ENCODE measurements around the gene PLD5. TPM values are rescaled to one million over a fixed set of nuclear protein-coding genes. Genes with fewer than 3 reads are reported as not detected.
"Not testable (repeated sequence)": the region's sequence is repeated elsewhere in the genome, so short reads cannot be mapped to it uniquely, and the experiment has no call there.

Gene PLD5
- total and polyA plus RNA-seq, 2 donors (not counting 3 experiments of a cell fraction or from before 2014, with no cell fraction given) = not detected

DNA sequence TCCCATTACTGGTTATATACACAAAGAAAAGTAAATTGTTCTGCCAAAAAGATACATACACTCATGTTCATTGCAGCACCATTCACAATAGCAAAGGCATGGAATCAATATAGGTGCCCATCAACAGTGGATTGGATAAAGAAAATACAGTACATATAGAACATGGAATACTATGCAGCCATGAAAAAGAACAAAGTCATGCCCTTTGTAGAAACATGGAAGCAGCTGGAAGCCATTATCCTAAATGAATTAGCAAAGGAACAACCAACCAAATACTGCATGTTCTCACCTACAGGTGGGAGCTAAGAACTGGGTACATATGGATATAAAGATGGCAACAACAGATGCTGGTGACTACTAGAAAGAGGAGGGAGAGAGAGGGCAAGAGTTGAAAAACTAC is 132.6 kb downstream of the PLD5 start:
- Histone ChIP-seq H4K20me1 (replicated peaks; ENCODE audit: control insufficient read depth, extremely low read depth, insufficient read depth, low read length) (no peaks in the 10 kb centered on the region), H2AFZ (ENCODE audit: low read depth, low read length) (no peak overlapping the region), H3K36me3 (ENCODE audit: control insufficient read depth in 2 of 2, extremely low read depth in 1 of 2, insufficient read depth in 2 of 2, low read length in 2 of 2) (no peaks in the 10 kb centered on the region), H3K27ac (ENCODE audit: insufficient read depth, low read depth, low read length) (no peak overlapping the region), H3K9me1 (replicated peaks; ENCODE audit: control insufficient read depth, extremely low read depth, insufficient read depth, low read length) (no peaks in the 10 kb centered on the region), H3K4me3 (replicated peaks in 1 of 3; ENCODE audit: insufficient read depth in 1 of 3, low read depth in 1 of 3, low read length in 3 of 3) (no peak overlapping the region), H3K27me3 (ENCODE audit: control insufficient read depth in 2 of 2, insufficient read depth in 2 of 2, low read length in 2 of 2) (no peaks in the 10 kb centered on the region), H3K4me1 (ENCODE audit: control insufficient read depth, extremely low read depth, insufficient read depth, low read length) (no peaks in the 10 kb centered on the region), H3K79me2 (ENCODE audit: control insufficient read depth, insufficient read depth, low read length) (no peaks in the 10 kb centered on the region), H3K9me3 (replicated peaks; ENCODE audit: control insufficient read depth, insufficient read depth, low read length) (peaks cover 7% of the 10 kb centered on the region), H3K9ac (replicated peaks; ENCODE audit: extremely low read depth, insufficient read depth, low read length) (no peak overlapping the region), H3K4me2 (ENCODE audit: insufficient read depth, low read length) (no peak overlapping the region)
- intact Hi-C loops (cut with micrococcal nuclease) = no loop called here
- no peak for FAIRE-seq
- no peak for TF ChIP-seq POLR2AphosphoS5 (IDR thresholded peaks at IDR 0.05; ENCODE audit: insufficient read depth, low read depth, low read length)
- TF ChIP-seq JUN (IDR thresholded peaks at IDR 0.05; ENCODE audit: borderline replicate concordance, insufficient read depth, insufficient read length, low read depth) = no peak
- TF ChIP-seq MYC (IDR thresholded peaks at IDR 0.05; ENCODE audit: low read depth, low read length) = no peak
- TF ChIP-seq, protein P1, sequence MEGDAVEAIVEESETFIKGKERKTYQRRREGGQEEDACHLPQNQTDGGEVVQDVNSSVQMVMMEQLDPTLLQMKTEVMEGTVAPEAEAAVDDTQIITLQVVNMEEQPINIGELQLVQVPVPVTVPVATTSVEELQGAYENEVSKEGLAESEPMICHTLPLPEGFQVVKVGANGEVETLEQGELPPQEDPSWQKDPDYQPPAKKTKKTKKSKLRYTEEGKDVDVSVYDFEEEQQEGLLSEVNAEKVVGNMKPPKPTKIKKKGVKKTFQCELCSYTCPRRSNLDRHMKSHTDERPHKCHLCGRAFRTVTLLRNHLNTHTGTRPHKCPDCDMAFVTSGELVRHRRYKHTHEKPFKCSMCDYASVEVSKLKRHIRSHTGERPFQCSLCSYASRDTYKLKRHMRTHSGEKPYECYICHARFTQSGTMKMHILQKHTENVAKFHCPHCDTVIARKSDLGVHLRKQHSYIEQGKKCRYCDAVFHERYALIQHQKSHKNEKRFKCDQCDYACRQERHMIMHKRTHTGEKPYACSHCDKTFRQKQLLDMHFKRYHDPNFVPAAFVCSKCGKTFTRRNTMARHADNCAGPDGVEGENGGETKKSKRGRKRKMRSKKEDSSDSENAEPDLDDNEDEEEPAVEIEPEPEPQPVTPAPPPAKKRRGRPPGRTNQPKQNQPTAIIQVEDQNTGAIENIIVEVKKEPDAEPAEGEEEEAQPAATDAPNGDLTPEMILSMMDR (IDR thresholded peaks at IDR 0.05; ENCODE audit: extremely low read depth in 1 of 2, insufficient read depth in 1 of 2, low read depth in 1 of 2, low read length in 2 of 2) = no peak
- no peak for TF ChIP-seq POLR2A (IDR thresholded peaks at IDR 0.05; ENCODE audit: low read depth, low read length)
- TF ChIP-seq GATA2 (IDR thresholded peaks at IDR 0.05; ENCODE audit: insufficient read depth, insufficient read length, low read depth, low read length) = no peak
- TF ChIP-seq EZH2 (IDR thresholded peaks at IDR 0.05; ENCODE audit: borderline replicate concordance, low read depth, low read length, severe bottlenecking) = no peak
- TF ChIP-seq FOS (IDR thresholded peaks at IDR 0.05; ENCODE audit: borderline replicate concordance, insufficient read depth, low read length) = no peak
- TF ChIP-seq, protein P2, sequence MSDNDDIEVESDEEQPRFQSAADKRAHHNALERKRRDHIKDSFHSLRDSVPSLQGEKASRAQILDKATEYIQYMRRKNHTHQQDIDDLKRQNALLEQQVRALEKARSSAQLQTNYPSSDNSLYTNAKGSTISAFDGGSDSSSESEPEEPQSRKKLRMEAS (IDR thresholded peaks at IDR 0.05; ENCODE audit: insufficient read depth, insufficient read length) = no peak
- dilution Hi-C loops (cut with MboI; ENCODE audit: extremely low pct_ligation_motif_present, low sequenced_read_pairs) = no loop called here
- no TSS peak for BruUV-seq (replicated peaks)
- DNase-seq (ENCODE audit: low read depth, low spot score) = no peak
- CTCF ChIA-PET = no interaction called here
- POLR2A ChIA-PET = no interaction called here

DNA sequence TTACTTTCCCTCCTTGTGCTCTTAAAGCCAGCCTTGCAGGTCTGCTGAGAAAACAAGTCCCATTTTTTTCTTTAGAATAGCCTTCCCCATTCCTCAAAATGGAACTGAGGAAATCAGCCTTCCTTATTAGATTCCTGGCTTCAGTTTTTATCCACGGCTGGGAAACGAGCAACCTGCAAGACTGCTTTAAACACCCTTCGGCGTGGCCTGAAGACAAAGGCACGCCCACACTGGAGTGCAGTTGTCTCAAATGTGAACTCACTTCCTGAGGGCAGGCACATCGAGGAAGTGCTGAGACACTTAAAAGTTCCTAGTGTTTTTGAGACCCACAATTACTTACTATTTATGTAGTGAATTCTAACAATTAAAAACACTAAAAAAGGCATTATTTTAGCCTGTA is 148.4 kb downstream of the PLD5 start:
- H3K9ac ChIP-seq (replicated peaks; ENCODE audit: extremely low read depth, insufficient read depth, low read length); H3K4me3 ChIP-seq (replicated peaks in 1 of 3; ENCODE audit: insufficient read depth in 1 of 3, low read depth in 1 of 3, low read length in 3 of 3); dilution Hi-C loops (cut with MboI; ENCODE audit: extremely low pct_ligation_motif_present, low sequenced_read_pairs); POLR2A ChIA-PET; BruUV-seq (replicated peaks); CTCF ChIA-PET; H3K4me2 ChIP-seq (ENCODE audit: insufficient read depth, low read length); H3K4me1 ChIP-seq (ENCODE audit: control insufficient read depth, extremely low read depth, insufficient read depth, low read length); H3K79me2 ChIP-seq (ENCODE audit: control insufficient read depth, insufficient read depth, low read length); DNase-seq (ENCODE audit: low read depth, low spot score); intact Hi-C loops (cut with micrococcal nuclease); H3K27ac ChIP-seq (ENCODE audit: insufficient read depth, low read depth, low read length); FAIRE-seq; H3K9me1 ChIP-seq (replicated peaks; ENCODE audit: control insufficient read depth, extremely low read depth, insufficient read depth, low read length); H2AFZ ChIP-seq (ENCODE audit: low read depth, low read length); H3K36me3 ChIP-seq (ENCODE audit: control insufficient read depth in 2 of 2, extremely low read depth in 1 of 2, insufficient read depth in 2 of 2, low read length in 2 of 2); H4K20me1 ChIP-seq (replicated peaks; ENCODE audit: control insufficient read depth, extremely low read depth, insufficient read depth, low read length); H3K27me3 ChIP-seq (ENCODE audit: control insufficient read depth in 2 of 2, insufficient read depth in 2 of 2, low read length in 2 of 2); H3K9me3 ChIP-seq (replicated peaks; ENCODE audit: control insufficient read depth, insufficient read depth, low read length): not testable (repeated sequence)

DNA sequence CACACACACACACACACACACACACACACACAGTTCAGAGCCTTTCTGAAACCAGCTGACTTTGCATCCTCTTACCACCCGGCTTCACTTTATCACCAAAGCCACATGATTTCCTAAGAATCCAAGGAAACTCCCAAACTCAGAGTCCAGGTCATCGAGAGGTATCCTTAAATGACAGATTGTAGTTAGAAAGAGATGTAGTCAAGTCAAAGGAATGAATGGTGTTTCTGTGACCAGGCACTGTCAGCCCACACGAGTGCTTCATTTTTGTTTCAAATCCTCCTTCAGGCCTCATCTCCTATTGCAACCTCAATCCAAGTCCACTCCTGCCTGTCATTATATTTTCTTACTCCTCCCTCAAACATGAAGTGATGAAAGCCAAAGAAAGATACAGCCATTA is 174.1 kb downstream of the PLD5 start:
- H3K9ac ChIP-seq (replicated peaks; ENCODE audit: extremely low read depth, insufficient read depth, low read length); POLR2A ChIA-PET; FAIRE-seq; intact Hi-C loops (cut with micrococcal nuclease); H4K20me1 ChIP-seq (replicated peaks; ENCODE audit: control insufficient read depth, extremely low read depth, insufficient read depth, low read length); H3K36me3 ChIP-seq (ENCODE audit: control insufficient read depth in 2 of 2, extremely low read depth in 1 of 2, insufficient read depth in 2 of 2, low read length in 2 of 2); H2AFZ ChIP-seq (ENCODE audit: low read depth, low read length); H3K79me2 ChIP-seq (ENCODE audit: control insufficient read depth, insufficient read depth, low read length); H3K9me1 ChIP-seq (replicated peaks; ENCODE audit: control insufficient read depth, extremely low read depth, insufficient read depth, low read length); H3K27me3 ChIP-seq (ENCODE audit: control insufficient read depth in 2 of 2, insufficient read depth in 2 of 2, low read length in 2 of 2); H3K4me3 ChIP-seq (replicated peaks in 1 of 3; ENCODE audit: insufficient read depth in 1 of 3, low read depth in 1 of 3, low read length in 3 of 3); H3K27ac ChIP-seq (ENCODE audit: insufficient read depth, low read depth, low read length); DNase-seq (ENCODE audit: low read depth, low spot score); dilution Hi-C loops (cut with MboI; ENCODE audit: extremely low pct_ligation_motif_present, low sequenced_read_pairs); H3K9me3 ChIP-seq (replicated peaks; ENCODE audit: control insufficient read depth, insufficient read depth, low read length); H3K4me2 ChIP-seq (ENCODE audit: insufficient read depth, low read length); BruUV-seq (replicated peaks); CTCF ChIA-PET; H3K4me1 ChIP-seq (ENCODE audit: control insufficient read depth, extremely low read depth, insufficient read depth, low read length): not testable (repeated sequence)

All from endothelial cell of umbilical vein (primary cell).